Right lobe of liver (tissue), 4 donors: ENCODE results near the gene MAPRE2.

Experiments used
- CTCF ChIP-seq, 4 donors: fragments of 200-600 bp in 3 of 4; fragments of 450-650 bp in 1 of 4; IDR thresholded peaks; one replicate each; pipeline versions ENCODE4 v1.5.1 to v1.8.0; 2016 to 2022; ENCODE audit warnings: antibody characterized with exemption in 4 of 4, mild to moderate bottlenecking in 2 of 4
- POLR2A ChIP-seq: fragments of 450-650 bp; IDR thresholded peaks from one replicate; pipeline ENCODE4 v1.6.1; 2017; ENCODE audit warnings: antibody characterized with exemption, mild to moderate bottlenecking
- donor health status: DM: no; HTN: no; CAD: no.
- donor health status: DM: no; HTN: no; CAD: no.
- donor health status: DM: no; HTN: yes; CAD: no.

GRCh38 chr18:35049111-35050027, 8.2 kb downstream of the MAPRE2 start:
- TF ChIP-seq POLR2A (no peak), CTCF (IDR thresholded peaks at IDR 0.05) (no peak)
